Gastrocnemius medialis (tissue), 4 donors: ENCODE measurements around the gene CNGB1. TPM values are rescaled to one million over a fixed set of nuclear protein-coding genes. Genes with fewer than 3 reads are reported as not detected.
"Not testable (repeated sequence)": the region's sequence is repeated elsewhere in the genome, so short reads cannot be mapped to it uniquely, and the experiment has no call there.

ENCODE experiments used
- ATAC-seq, 2 donors: fragments of 150-250 bp; one replicate each; pipeline ENCODE4 v1.9.1; 2016
- DNase-seq, 2 donors: peaks; one replicate each; pipeline ENCODE4 v3.0.0-alpha.2; 2019
- H3K27ac ChIP-seq, 4 donors: fragments of 200-600 bp; sonication (generic); 1 replicate in 1 of 4; 2 replicates in 3 of 4; pipeline ENCODE4 v1.5.1; 2016 to 2018; ENCODE audit warnings: mild to moderate bottlenecking in 2 of 4, moderate library complexity in 1 of 4
- H3K27me3 ChIP-seq, 3 donors: fragments of 200-600 bp; sonication (generic) in 2 of 3; 1 replicate in 1 of 3; 2 replicates in 2 of 3; pipeline versions ENCODE4 v1.5.1 to v1.6.0; 2016 to 2019; ENCODE audit warnings: mild to moderate bottlenecking in 1 of 3, moderate library complexity in 1 of 3
- H3K36me3 ChIP-seq, 2 donors: fragments of 200-600 bp; sonication (generic) in 1 of 2; one replicate each; pipeline ENCODE4 v1.5.1; 2017 to 2018
- H3K4me1 ChIP-seq, 2 donors: fragments of 200-600 bp; sonication (generic) in 1 of 2; one replicate each; pipeline ENCODE4 v1.5.1; 2016 to 2017; ENCODE audit warnings: mild to moderate bottlenecking in 2 of 2
- H3K4me3 ChIP-seq, 4 donors: fragments of 200-600 bp; sonication (generic) in 3 of 4; 1 replicate in 1 of 4; 2 replicates in 3 of 4; pipeline ENCODE4 v1.5.1; 2016 to 2019; ENCODE audit warnings: mild to moderate bottlenecking in 2 of 4
- H3K9me3 ChIP-seq, 3 donors: fragments of 200-600 bp; sonication (generic) in 2 of 3; 1 replicate in 1 of 3; 2 replicates in 2 of 3; pipeline ENCODE4 v1.5.1; 2016 to 2019
- POLR2A ChIP-seq, 2 donors: fragments of 450-650 bp; IDR thresholded peaks; one replicate each; pipeline ENCODE4 v1.6.1; 2017; ENCODE audit warnings: antibody characterized with exemption in 2 of 2, mild to moderate bottlenecking in 2 of 2, moderate library complexity in 2 of 2
- in situ Hi-C, 4 donors: fragments of 200-750 bp; cut with MboI; loops; one replicate each; pipeline versions ENCODE4 v1.15.0 to v1.8.0; 2017; ENCODE audit warnings: low sequenced_read_pairs in 4 of 4
- intact Hi-C: fragments of 100-400 bp; cut with DNase I; formaldehyde crosslinking; loops from one replicate; pipeline ENCODE4 v1.15.1; 2023; ENCODE audit warnings: low total_unique reads
- total RNA-seq, 4 donors: library from RNA; depleted of rRNA; stranded (reverse); fragments of >200 nt; gene quantifications; one replicate each; pipeline versions ENCODE4 v1.1.0 to v1.2.3, GENCODE V29; 2016
- TF ChIP-seq, protein P1 (sequence below), 5 experiments: fragments of 450-650 bp in 3 of 5; fragments of 200-600 bp in 2 of 5; sonication (generic) in 2 of 5; IDR thresholded peaks in 4 of 5; conservative IDR thresholded peaks in 1 of 5; 1 replicate in 4 of 5; 2 replicates in 1 of 5; pipeline ENCODE4 v1.5.1; 2016 to 2019; ENCODE audit warnings: antibody characterized with exemption in 5 of 5, mild to moderate bottlenecking in 3 of 5, moderate library complexity in 3 of 5

The CNGB1 gene
- total RNA-seq, 4 donors from 2014 or later = not detected

- Histone ChIP-seq H3K36me3 (no peaks in the 10 kb centered on the region), H3K4me3 (no peak overlapping the region), H3K27ac (no peak overlapping the region), H3K9me3 (no peaks in the 10 kb centered on the region), H3K4me1 (no peaks in the 10 kb centered on the region), H3K27me3 (peaks cover 0 to 5% (median 5%) of the 10 kb centered on the region in 3 donors)
- intact Hi-C loops (no loop called here), in situ Hi-C loops (no loop called here)
- no peak for DNase-seq
- TF ChIP-seq POLR2A (IDR thresholded peaks at IDR 0.05) = no peak
- TF ChIP-seq, protein P1, sequence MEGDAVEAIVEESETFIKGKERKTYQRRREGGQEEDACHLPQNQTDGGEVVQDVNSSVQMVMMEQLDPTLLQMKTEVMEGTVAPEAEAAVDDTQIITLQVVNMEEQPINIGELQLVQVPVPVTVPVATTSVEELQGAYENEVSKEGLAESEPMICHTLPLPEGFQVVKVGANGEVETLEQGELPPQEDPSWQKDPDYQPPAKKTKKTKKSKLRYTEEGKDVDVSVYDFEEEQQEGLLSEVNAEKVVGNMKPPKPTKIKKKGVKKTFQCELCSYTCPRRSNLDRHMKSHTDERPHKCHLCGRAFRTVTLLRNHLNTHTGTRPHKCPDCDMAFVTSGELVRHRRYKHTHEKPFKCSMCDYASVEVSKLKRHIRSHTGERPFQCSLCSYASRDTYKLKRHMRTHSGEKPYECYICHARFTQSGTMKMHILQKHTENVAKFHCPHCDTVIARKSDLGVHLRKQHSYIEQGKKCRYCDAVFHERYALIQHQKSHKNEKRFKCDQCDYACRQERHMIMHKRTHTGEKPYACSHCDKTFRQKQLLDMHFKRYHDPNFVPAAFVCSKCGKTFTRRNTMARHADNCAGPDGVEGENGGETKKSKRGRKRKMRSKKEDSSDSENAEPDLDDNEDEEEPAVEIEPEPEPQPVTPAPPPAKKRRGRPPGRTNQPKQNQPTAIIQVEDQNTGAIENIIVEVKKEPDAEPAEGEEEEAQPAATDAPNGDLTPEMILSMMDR (IDR thresholded peaks at IDR 0.05 in 4 of 5, conservative IDR thresholded peaks at IDR 0.05 in 1 of 5) = no peak
- ATAC-seq = no peak
These were observed 25.8 kb downstream of the CNGB1 start for GRCh38 chr16:57944970-57945739.

- H3K4me1 ChIP-seq, H3K36me3 ChIP-seq, in situ Hi-C loops, intact Hi-C loops, H3K4me3 ChIP-seq, H3K27ac ChIP-seq, H3K9me3 ChIP-seq, DNase-seq, ATAC-seq: not testable (repeated sequence)
- peaks cover 0 to 10% (median 4%) of the 10 kb centered on the region in 3 donors for H3K27me3 ChIP-seq
These were observed 27.5 kb downstream of the CNGB1 start for GRCh38 chr16:57943381-57943780.

GRCh38 chr16:57941901-57942300, 29.0 kb downstream of the CNGB1 start:
- H3K27me3 ChIP-seq = peaks cover 0 to 10% (median 4%) of the 10 kb centered on the region in 3 donors
- H3K36me3 ChIP-seq, H3K4me1 ChIP-seq, intact Hi-C loops, H3K9me3 ChIP-seq, in situ Hi-C loops, ATAC-seq, DNase-seq, H3K4me3 ChIP-seq, H3K27ac ChIP-seq: not testable (repeated sequence)

- no peak for DNase-seq
- H3K27ac ChIP-seq = no peak overlapping the region
- TF ChIP-seq, protein P1 (IDR thresholded peaks at IDR 0.05 in 4 of 5, conservative IDR thresholded peaks at IDR 0.05 in 1 of 5) = no peak
- no peak for TF ChIP-seq POLR2A (IDR thresholded peaks at IDR 0.05)
These were observed 29.8 kb downstream of the CNGB1 start for GRCh38 chr16:57941016-57941664.

DNA sequence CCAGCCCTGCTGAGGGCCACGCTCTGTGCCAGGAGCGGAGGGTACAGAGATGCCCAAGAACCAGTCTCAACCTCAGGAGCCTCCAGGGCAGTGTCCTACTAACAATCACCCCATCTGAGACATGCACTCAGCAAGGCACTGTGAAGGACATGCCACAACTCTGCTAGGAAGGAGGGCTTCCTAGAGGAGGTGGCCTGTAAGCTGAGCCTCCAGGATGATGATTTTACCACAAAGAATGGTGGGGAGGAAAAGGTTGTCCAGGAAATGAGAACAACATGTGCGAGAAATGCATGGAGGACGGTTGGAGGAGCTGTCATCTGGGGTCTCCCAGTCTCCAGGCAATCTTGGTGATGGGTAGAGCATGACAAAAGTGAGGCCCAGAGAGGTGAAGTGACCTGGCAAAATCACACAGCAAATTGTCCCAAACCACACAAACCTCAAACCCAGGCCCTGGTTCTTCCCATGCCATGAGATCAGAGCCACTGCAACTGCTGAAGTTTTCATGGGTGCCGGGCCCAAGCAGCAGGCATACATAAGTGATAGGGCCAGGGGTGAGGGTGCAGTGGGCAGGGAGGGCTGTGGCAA, 30.5 kb downstream of the CNGB1 start:
- H3K4me1 ChIP-seq = no peaks in the 10 kb centered on the region
- H3K27me3 ChIP-seq = peaks cover 0 to 10% (median 4%) of the 10 kb centered on the region in 3 donors
- no peaks in the 10 kb centered on the region for H3K36me3 ChIP-seq
- H3K9me3 ChIP-seq = no peaks in the 10 kb centered on the region
- H3K4me3 ChIP-seq = no peak overlapping the region
- no peak overlapping the region for H3K27ac ChIP-seq
- in situ Hi-C loops = no loop called here
- ATAC-seq (no peak), DNase-seq (no peak)
- TF ChIP-seq, protein P1 (IDR thresholded peaks at IDR 0.05 in 4 of 5, conservative IDR thresholded peaks at IDR 0.05 in 1 of 5) = no peak
- no peak for TF ChIP-seq POLR2A (IDR thresholded peaks at IDR 0.05)
- intact Hi-C loops = no loop called here

More at GRCh38 chr16:57941016-57941664, 29.8 kb downstream of the CNGB1 start:
- Histone ChIP-seq H3K4me1 (no peaks in the 10 kb centered on the region), H3K36me3 (no peaks in the 10 kb centered on the region), H3K27me3 (peaks cover 0 to 10% (median 4%) of the 10 kb centered on the region in 3 donors), H3K9me3 (no peaks in the 10 kb centered on the region), H3K4me3 (no peak overlapping the region)
- in situ Hi-C loops (no loop called here), intact Hi-C loops (no loop called here)
- no peak for ATAC-seq
